ENCODE measurements around the gene LKAAEAR1.
"Not testable (repeated sequence)": the region's sequence is repeated elsewhere in the genome, so short reads cannot be mapped to it uniquely, and the experiment has no call there.

DNA sequence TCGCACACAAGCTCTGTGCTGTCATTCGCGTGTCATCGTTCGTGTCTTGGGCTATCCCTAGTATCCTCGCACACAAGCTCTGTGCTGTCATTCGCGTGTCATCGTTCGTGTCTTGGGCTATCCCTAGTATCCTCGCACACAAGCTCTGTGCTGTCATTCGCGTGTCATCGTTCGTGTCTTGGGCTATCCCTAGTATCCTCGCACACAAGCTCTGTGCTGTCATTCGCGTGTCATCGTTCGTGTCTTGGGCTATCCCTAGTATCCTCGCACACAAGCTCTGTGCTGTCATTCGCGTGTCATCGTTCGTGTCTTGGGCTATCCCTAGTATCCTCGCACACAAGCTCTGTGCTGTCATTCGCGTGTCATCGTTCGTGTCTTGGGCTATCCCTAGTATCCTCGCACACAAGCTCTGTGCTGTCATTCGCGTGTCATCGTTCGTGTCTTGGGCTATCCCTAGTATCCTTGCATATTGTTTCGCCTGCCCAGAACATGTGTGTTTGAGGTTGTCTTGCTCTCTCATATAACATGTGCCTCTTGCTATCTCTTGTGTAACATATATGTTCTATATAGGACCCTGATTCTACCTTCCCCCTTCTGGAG, 3.1 kb upstream of the LKAAEAR1 start:
- TF ChIP-seq EZH2 (IDR thresholded peaks at IDR 0.05; ENCODE audit: insufficient read depth, low read length) = not testable (repeated sequence)
- TF ChIP-seq, protein P1, sequence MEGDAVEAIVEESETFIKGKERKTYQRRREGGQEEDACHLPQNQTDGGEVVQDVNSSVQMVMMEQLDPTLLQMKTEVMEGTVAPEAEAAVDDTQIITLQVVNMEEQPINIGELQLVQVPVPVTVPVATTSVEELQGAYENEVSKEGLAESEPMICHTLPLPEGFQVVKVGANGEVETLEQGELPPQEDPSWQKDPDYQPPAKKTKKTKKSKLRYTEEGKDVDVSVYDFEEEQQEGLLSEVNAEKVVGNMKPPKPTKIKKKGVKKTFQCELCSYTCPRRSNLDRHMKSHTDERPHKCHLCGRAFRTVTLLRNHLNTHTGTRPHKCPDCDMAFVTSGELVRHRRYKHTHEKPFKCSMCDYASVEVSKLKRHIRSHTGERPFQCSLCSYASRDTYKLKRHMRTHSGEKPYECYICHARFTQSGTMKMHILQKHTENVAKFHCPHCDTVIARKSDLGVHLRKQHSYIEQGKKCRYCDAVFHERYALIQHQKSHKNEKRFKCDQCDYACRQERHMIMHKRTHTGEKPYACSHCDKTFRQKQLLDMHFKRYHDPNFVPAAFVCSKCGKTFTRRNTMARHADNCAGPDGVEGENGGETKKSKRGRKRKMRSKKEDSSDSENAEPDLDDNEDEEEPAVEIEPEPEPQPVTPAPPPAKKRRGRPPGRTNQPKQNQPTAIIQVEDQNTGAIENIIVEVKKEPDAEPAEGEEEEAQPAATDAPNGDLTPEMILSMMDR (IDR thresholded peaks at IDR 0.05; ENCODE audit: insufficient read depth, low read depth, low read length) = not testable (repeated sequence)
